T-cell (primary cell): Measurements from ENCODE around the gene INPP5A. TPM values are rescaled to one million over a fixed set of nuclear protein-coding genes. Genes with fewer than 3 reads are reported as not detected.

Experiments used
- ATAC-seq, 4 experiments: fragments of 200-7000 bp in 3 of 4; fragments of 150-1000 bp in 1 of 4; cut with Tn5 transposase; replicated peaks in 1 of 4; 1 replicate in 3 of 4; 2 replicates in 1 of 4; pipeline ENCODE4 v1.10.0; 2021; ENCODE audit warnings: moderate library complexity in 3 of 4, mild to moderate bottlenecking in 2 of 4, moderate number of reproducible peaks in 1 of 4
- CTCF ChIA-PET, 2 donors: fragments of 300-600 bp; sonication (Branson Sonifier 250); formaldehyde crosslinking; loops; one replicate each; lab custom pipeline; 2022; ENCODE audit warnings: antibody characterized with exemption in 2 of 2; lab: Charles Lee
- POLR2A ChIA-PET, 2 donors: fragments of 300-600 bp; sonication (Branson Sonifier 250); formaldehyde crosslinking; loops; one replicate each; lab custom pipeline; 2022; ENCODE audit warnings: antibody characterized with exemption in 2 of 2; lab: Charles Lee
- DNase-seq, 35 experiments: peaks; one replicate each; pipeline versions ENCODE4 v3.0.0 to v3.0.0-alpha.2; 2013 to 2023
- H3K27ac ChIP-seq: one replicate; pipeline ENCODE4 v1.5.1; 2013; ENCODE audit warnings: low read length
- H3K27me3 ChIP-seq, 2 experiments: replicated peaks in 1 of 2; 1 replicate in 1 of 2; 2 replicates in 1 of 2; pipeline versions ENCODE4 v1.6.1 to v1.7.0; 2013; ENCODE audit warnings: low read length in 1 of 2, mixed read lengths in 1 of 2; ENCODE audit not compliant: control insufficient read depth in 2 of 2, insufficient read depth in 2 of 2; ENCODE audit errors: extremely low read depth in 1 of 2
- H3K36me3 ChIP-seq, 2 donors: 1 replicate in 1 of 2; 2 replicates in 1 of 2; pipeline versions ENCODE4 v1.6.1 to v1.7.0; 2013; ENCODE audit warnings: low read length in 1 of 2; ENCODE audit not compliant: control insufficient read depth in 2 of 2, insufficient read depth in 1 of 2; ENCODE audit errors: extremely low read depth in 1 of 2
- H3K4me1 ChIP-seq, 2 experiments: 1 replicate in 1 of 2; 2 replicates in 1 of 2; pipeline versions ENCODE4 v1.6.1 to v1.7.0; 2013; ENCODE audit warnings: low read length in 2 of 2, mixed read lengths in 1 of 2; ENCODE audit not compliant: insufficient read depth in 2 of 2, control insufficient read depth in 1 of 2; ENCODE audit errors: extremely low read depth in 1 of 2
- H3K4me3 ChIP-seq, 2 donors: 1 replicate in 1 of 2; 2 replicates in 1 of 2; pipeline versions ENCODE4 v1.5.1 to v1.7.0; 2013; ENCODE audit warnings: mild to moderate bottlenecking in 2 of 2, low read length in 1 of 2, moderate library complexity in 1 of 2; ENCODE audit not compliant: control insufficient read depth in 1 of 2; ENCODE audit errors: extremely low read depth in 1 of 2
- H3K9me3 ChIP-seq: 2 replicates; pipeline ENCODE4 v1.7.0; 2013
- H3K27ac Mint-ChIP-seq, 2 donors: one replicate each; pipeline ENCODE4 v1.8.0; 2020 to 2021; ENCODE audit warnings: mild to moderate bottlenecking in 2 of 2, mixed read lengths in 2 of 2
- H3K27me3 Mint-ChIP-seq, 2 donors: one replicate each; pipeline ENCODE4 v1.8.0; 2021 to 2022; ENCODE audit warnings: mixed read lengths in 2 of 2
- H3K36me3 Mint-ChIP-seq: one replicate; pipeline ENCODE4 v1.8.0; 2021; ENCODE audit warnings: mixed read lengths
- H3K4me1 Mint-ChIP-seq, 3 donors: one replicate each; pipeline ENCODE4 v1.8.0; 2020 to 2022; ENCODE audit warnings: mixed read lengths in 3 of 3, mild to moderate bottlenecking in 1 of 3
- H3K4me3 Mint-ChIP-seq, 3 donors: one replicate each; pipeline ENCODE4 v1.8.0; 2020 to 2022; ENCODE audit warnings: mild to moderate bottlenecking in 3 of 3, mixed read lengths in 3 of 3, moderate library complexity in 3 of 3
- H3K9me3 Mint-ChIP-seq, 3 donors: one replicate each; pipeline ENCODE4 v1.8.0; 2020 to 2022; ENCODE audit warnings: mixed read lengths in 3 of 3
- WGBS: methylation state at CpG from one replicate; pipeline ENCODE4 v1.1.5; 2013; ENCODE audit warnings: missing lambda C conversion rate; ENCODE audit not compliant: insufficient coverage; 5-methylcytosine and 5-hydroxymethylcytosine counted together
- total RNA-seq, 35 experiments: library from RNA in 6 of 35; stranded (reverse) in 6 of 35; fragments of 120-200 nt in 1 of 35; gene quantifications; one replicate each; pipeline versions ENCODE4 v1.2.1 to v1.2.4 and lab custom pipeline; 2013 to 2026

The INPP5A gene
- total RNA-seq, 5 donors from 2014 or later (not counting 1 experiment from before 2014, with no cell fraction given): 20.9 to 23.1 (median 22.9) TPM

DNA sequence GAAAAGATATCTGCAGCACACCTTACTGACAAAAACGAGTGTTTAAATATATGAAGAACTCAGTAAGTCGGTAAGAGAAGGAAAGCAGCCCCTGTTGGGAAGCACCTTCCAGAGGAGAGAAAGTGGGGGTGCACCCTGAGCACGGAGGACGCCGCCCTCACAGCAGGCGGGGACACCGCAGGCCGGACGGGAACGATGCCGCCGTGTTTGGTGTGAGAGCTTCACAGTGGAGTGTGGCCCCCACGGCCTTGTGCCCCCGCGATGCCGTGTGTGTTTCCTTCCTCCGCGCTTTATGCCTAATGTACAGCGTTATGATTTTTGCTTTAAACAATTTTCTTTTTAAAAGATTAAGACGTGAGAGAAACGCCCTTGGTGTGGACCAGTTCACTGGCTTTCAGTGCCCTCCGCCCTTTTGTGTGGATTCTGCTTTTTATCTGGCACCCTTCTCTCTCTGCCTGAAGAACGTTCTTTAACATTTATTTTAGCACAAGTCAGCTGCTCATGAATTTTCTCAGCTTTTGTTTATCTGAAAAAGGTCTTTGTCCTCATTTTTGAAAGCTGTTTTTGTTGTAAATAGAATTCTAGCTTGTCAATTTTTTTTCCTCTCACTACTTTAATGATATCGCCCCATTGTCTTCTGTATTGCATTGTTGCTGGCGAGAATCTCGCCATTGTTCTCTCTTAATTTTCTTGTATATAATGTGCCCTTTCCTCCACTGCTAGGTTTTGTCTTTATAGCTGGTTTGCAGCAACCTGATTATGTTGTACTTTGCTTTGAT lies 110.7 kb downstream of the INPP5A start:
- no peaks in the 10 kb centered on the region for H3K4me1 Mint-ChIP-seq
- H3K27me3 Mint-ChIP-seq: no peaks in the 10 kb centered on the region
- ATAC-seq (no peak), DNase-seq (no peak)
- ChIA-PET POLR2A (no interaction called here), CTCF (interaction anchor here in 1 of 2 donors (0.5 kb wide), 1 partner anchor 193 kb away, joined by 3 read pairs; no protein-coding TSS in a partner anchor)
- no peak overlapping the region for H3K4me3 Mint-ChIP-seq
- Histone ChIP-seq H3K4me3 (no peak overlapping the region), H3K4me1 (no peaks in the 10 kb centered on the region), H3K27ac (no peak overlapping the region), H3K36me3 (peaks cover 0 to 7% of the 10 kb centered on the region in 2 donors), H3K9me3 (no peaks in the 10 kb centered on the region), H3K27me3 (no peaks in the 10 kb centered on the region)
- H3K9me3 Mint-ChIP-seq: no peaks in the 10 kb centered on the region
- no peak overlapping the region for H3K27ac Mint-ChIP-seq
- H3K36me3 Mint-ChIP-seq: peaks cover 21% of the 10 kb centered on the region
- WGBS: 89% methylated on average over 10 of the region's 26 CpGs

DNA sequence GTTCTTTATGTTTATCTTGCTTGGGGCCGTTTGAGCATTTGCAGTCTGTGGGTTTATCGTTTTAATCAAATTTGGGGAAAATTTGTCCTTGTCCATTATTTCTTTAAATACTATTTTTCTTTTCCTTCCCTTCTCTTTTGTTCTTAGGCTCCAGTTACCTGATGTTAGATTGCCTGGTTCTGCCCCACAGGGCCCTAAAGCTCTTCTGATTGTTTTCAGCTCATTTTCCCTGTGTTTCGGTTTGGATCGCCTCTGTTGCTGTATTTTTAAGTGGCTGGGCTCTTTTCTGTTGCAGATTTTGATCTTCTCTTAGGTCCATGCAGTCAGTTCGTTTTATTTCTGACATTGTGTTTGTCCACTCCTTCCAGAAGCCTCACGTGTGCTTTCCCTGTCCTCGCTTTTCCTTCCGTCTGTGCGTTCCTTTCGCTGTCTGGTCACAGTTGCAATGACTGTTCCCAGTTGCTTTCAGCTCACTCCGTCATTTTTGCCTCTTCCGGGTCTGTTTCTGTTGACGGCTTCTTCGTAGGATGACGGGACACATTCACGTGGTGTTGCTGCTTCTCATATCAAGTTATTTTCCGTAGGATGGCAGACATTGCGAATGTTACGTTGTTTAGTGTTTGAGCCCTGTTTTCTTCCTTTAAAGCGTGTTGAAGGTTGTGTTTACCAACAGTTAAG lies 111.4 kb downstream of the INPP5A start:
- DNase-seq (no peak), ATAC-seq (no peak)
- H3K4me3 ChIP-seq: no peak overlapping the region
- H3K27ac ChIP-seq: no peak overlapping the region
- 90% methylated on average over 18 of the region's 20 CpGs for WGBS
- no peak overlapping the region for H3K4me3 Mint-ChIP-seq
- peaks cover 21% of the 10 kb centered on the region for H3K36me3 Mint-ChIP-seq
- no peak overlapping the region for H3K27ac Mint-ChIP-seq
- no peaks in the 10 kb centered on the region for H3K4me1 ChIP-seq
- H3K9me3 Mint-ChIP-seq: no peaks in the 10 kb centered on the region
- ChIA-PET CTCF (no interaction called here), POLR2A (no interaction called here)
- H3K36me3 ChIP-seq: peaks cover 0 to 7% of the 10 kb centered on the region in 2 donors
- H3K4me1 Mint-ChIP-seq: no peaks in the 10 kb centered on the region
- H3K27me3 Mint-ChIP-seq: no peaks in the 10 kb centered on the region
- no peaks in the 10 kb centered on the region for H3K27me3 ChIP-seq
- no peaks in the 10 kb centered on the region for H3K9me3 ChIP-seq

DNA sequence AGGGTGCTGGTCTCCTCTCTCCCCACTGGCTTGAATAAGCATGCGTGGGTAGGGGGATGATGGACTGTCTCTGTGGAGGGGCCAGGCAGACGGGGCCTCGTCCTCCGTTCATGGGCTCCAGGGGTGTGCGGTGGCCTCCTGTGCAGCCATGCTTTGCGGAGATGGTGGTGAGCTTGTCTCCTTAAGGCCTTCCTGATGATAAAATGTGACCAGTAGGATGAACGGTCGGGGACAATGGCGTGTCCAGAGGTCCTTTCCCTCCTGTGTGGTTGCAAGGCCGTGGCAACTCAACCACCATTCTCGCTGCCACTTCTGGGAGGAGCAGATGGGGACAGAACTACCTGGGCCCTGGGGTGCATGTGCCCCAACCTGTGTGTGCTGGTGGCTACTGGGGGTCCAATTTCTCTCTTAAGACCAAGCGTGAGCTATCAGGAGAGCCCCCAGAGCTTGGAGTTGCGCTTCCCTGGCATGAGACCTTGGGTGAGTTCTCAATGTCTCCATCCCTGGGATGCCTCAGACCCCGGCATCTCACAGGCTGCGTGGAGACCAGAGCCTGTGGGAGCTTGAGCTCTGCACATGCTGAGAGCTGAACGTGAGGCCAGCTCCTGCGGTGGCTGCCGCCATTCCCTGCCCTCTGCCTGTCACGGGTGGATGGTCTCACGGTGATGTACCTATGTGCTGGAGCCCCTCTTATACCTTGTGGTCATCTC lies 112.2 kb downstream of the INPP5A start:
- H3K27me3 ChIP-seq: no peaks in the 10 kb centered on the region
- DNase-seq (no peak), ATAC-seq (no peak)
- peaks cover 0 to 7% of the 10 kb centered on the region in 2 experiments for H3K4me1 ChIP-seq
- WGBS: 92% methylated on average over 20 of the region's 20 CpGs
- H3K4me3 Mint-ChIP-seq: no peak overlapping the region
- H3K36me3 Mint-ChIP-seq: peaks cover 24% of the 10 kb centered on the region
- no peak overlapping the region for H3K27ac Mint-ChIP-seq
- POLR2A ChIA-PET: no interaction called here
- H3K27ac ChIP-seq: no peak overlapping the region
- H3K27me3 Mint-ChIP-seq: no peaks in the 10 kb centered on the region
- no peak overlapping the region for H3K4me3 ChIP-seq
- CTCF ChIA-PET: no interaction called here
- no peaks in the 10 kb centered on the region for H3K9me3 Mint-ChIP-seq
- no peaks in the 10 kb centered on the region for H3K9me3 ChIP-seq
- peaks cover 0 to 7% of the 10 kb centered on the region in 2 donors for H3K36me3 ChIP-seq
- H3K4me1 Mint-ChIP-seq: peaks cover 0 to 3% (median 3%) of the 10 kb centered on the region in 3 donors

DNA sequence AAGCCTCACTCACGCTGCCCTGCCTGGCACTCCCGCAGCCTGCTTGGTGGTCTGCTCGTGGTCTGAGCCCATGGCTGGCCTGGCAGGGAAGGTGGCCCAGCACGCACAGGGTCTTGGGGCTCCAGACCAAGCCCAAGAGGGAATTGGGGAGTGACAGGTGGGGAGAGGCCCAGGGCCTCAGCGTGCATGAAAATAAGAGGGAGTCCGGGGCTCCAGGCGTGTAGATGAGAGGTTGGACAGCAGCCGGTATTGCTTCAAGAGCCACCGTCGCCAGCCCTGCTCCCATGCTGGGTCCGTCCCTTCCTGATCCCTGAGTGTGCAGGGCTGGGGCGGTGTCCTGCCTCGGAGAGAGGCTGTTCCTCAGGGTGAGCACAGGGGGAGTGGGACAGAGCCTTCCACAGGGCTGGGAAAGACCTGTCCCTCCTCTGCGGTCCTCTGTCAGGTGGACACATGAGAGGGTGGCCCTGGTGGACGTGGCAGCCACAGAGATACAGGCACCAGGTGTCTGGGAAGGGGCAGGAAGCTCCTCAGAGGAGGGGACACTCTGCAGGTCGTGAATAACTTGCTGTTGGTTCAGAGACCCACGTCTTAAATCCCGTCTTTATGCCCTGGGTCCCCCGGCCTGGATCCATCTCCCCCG lies 113.1 kb downstream of the INPP5A start:
- Histone ChIP-seq H3K4me1 (peaks cover 0 to 9% of the 10 kb centered on the region in 2 experiments), H3K27ac (no peak overlapping the region), H3K27me3 (no peaks in the 10 kb centered on the region), H3K36me3 (peaks cover 0 to 7% of the 10 kb centered on the region in 2 donors), H3K4me3 (no peak overlapping the region), H3K9me3 (no peaks in the 10 kb centered on the region)
- no peaks in the 10 kb centered on the region for H3K27me3 Mint-ChIP-seq
- H3K27ac Mint-ChIP-seq: no peak overlapping the region
- H3K4me3 Mint-ChIP-seq: no peak overlapping the region
- peaks cover 24% of the 10 kb centered on the region for H3K36me3 Mint-ChIP-seq
- 91% methylated on average over 12 of the region's 20 CpGs for WGBS
- CTCF ChIA-PET: no interaction called here
- H3K4me1 Mint-ChIP-seq: peaks cover 0 to 3% (median 3%) of the 10 kb centered on the region in 3 donors
- ATAC-seq: no peak
- no peak for DNase-seq
- H3K9me3 Mint-ChIP-seq: no peaks in the 10 kb centered on the region
- POLR2A ChIA-PET: no interaction called here

DNA sequence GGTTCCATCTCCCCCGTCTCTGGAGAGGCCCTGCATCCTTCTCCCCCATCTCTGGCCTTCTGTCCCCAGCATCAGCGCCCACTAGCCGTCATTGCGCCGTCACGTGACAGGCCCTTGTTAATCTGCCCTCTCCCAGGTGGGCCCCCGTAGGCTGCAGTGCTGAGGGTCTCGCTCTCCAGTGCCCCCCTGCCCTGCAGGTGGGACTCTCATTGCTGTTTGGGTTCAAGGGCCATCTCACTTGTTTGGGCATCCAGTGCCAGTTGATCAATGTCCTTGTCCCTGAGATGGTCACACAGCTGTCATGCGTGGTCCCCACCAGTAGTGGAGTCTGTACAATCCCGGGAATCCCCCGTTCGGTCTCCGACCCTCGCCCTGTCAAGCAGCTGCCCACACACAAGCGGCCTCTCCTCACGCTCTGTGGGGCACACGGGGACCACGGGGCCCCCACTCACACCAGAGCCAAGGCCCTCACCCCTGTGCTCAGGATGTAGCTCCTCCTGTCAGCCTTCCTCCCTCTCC lies 114.0 kb downstream of the INPP5A start:
- H3K36me3 Mint-ChIP-seq: peaks cover 24% of the 10 kb centered on the region
- no peak overlapping the region for H3K4me3 ChIP-seq
- ATAC-seq: no peak
- ChIA-PET POLR2A (no interaction called here), CTCF (no interaction called here)
- no peak overlapping the region for H3K27ac ChIP-seq
- H3K9me3 ChIP-seq: no peaks in the 10 kb centered on the region
- H3K27ac Mint-ChIP-seq: no peak overlapping the region
- 93% methylated on average over 17 of the region's 18 CpGs for WGBS
- no peaks in the 10 kb centered on the region for H3K27me3 ChIP-seq
- peaks cover 0 to 3% (median 3%) of the 10 kb centered on the region in 3 donors for H3K4me1 Mint-ChIP-seq
- DNase-seq: no peak
- no peaks in the 10 kb centered on the region for H3K27me3 Mint-ChIP-seq
- no peak overlapping the region for H3K4me3 Mint-ChIP-seq
- no peaks in the 10 kb centered on the region for H3K9me3 Mint-ChIP-seq
- peaks cover 0 to 7% of the 10 kb centered on the region in 2 donors for H3K36me3 ChIP-seq
- peaks cover 0 to 9% of the 10 kb centered on the region in 2 experiments for H3K4me1 ChIP-seq

DNA sequence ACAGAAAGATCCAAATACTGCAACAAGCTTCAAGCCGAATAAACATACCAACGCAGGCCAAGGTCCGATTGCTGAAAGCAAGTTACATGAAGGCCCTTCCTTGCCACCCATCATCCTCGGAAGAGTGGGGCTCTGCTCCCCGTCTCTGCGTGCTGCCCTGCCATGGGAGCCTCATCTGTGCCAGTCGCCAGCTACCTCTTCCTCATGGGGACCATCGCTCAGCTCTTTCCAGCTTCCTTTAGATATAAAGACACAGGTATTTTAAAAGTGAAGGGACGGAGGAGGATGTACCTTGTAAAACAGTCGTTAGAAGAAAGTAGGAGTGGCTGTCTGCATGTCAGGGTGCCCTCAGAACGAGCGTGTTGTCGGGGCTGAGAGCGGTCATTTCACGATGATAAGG lies 114.9 kb downstream of the INPP5A start:
- 96% methylated on average over 13 of the region's 15 CpGs for WGBS
- no peak overlapping the region for H3K27ac Mint-ChIP-seq
- DNase-seq: no peak

More for the DNA sequence above, 114.9 kb downstream of the INPP5A start:
- Mint-ChIP-seq H3K4me1 (peaks cover 0 to 3% (median 3%) of the 10 kb centered on the region in 3 donors), H3K27me3 (no peaks in the 10 kb centered on the region), H3K4me3 (no peak overlapping the region), H3K36me3 (peaks cover 20% of the 10 kb centered on the region), H3K9me3 (no peaks in the 10 kb centered on the region)
- ChIA-PET POLR2A (no interaction called here), CTCF (interaction anchor here in 1 of 2 donors (0.6 kb wide), 1 partner anchor 644 kb away, joined by 4 read pairs; no protein-coding TSS in a partner anchor)
- H3K4me3 ChIP-seq: no peak overlapping the region
- ATAC-seq: no peak
- H3K4me1 ChIP-seq: peaks cover 0 to 9% of the 10 kb centered on the region in 2 experiments
- no peak overlapping the region for H3K27ac ChIP-seq
- H3K27me3 ChIP-seq: no peaks in the 10 kb centered on the region
- peaks cover 0 to 7% of the 10 kb centered on the region in 2 donors for H3K36me3 ChIP-seq
- no peaks in the 10 kb centered on the region for H3K9me3 ChIP-seq
